ENCODE measurements around the gene SH3D19.
"Not testable (repeated sequence)": the region's sequence is repeated elsewhere in the genome, so short reads cannot be mapped to it uniquely, and the experiment has no call there.

The SH3D19 gene

GRCh38 chr4:151142758-151143157 lies 182.6 kb downstream of the SH3D19 start:
- DNase-seq, result no peak

GRCh38 chr4:151139814-151140213 lies 185.6 kb downstream of the SH3D19 start:
- no peak for DNase-seq

- not testable (repeated sequence) for DNase-seq
Measured at GRCh38 chr4:151136048-151136447, 189.4 kb downstream of the SH3D19 start.

- no peak for DNase-seq
Measured at GRCh38 chr4:151133311-151133710, 192.1 kb downstream of the SH3D19 start.

- DNase-seq, result no peak
Measured at GRCh38 chr4:151129796-151130195, 195.6 kb downstream of the SH3D19 start.

GRCh38 chr4:151117371-151117962 lies 207.9 kb downstream of the SH3D19 start:
- peak; percentile 74 for DNase-seq

GRCh38 chr4:151114986-151115385 lies 210.4 kb downstream of the SH3D19 start:
- DNase-seq, result no peak

- no peak for DNase-seq
Measured at GRCh38 chr4:151114338-151114737, 211.1 kb downstream of the SH3D19 start.

GRCh38 chr4:151110236-151110635 lies 215.2 kb downstream of the SH3D19 start:
- no peak for DNase-seq

- DNase-seq, result no peak
Measured at GRCh38 chr4:151107063-151107462, 218.3 kb downstream of the SH3D19 start.

GRCh38 chr4:151105454-151106032 lies 219.9 kb downstream of the SH3D19 start:
- peak; percentile 14 for DNase-seq

- DNase-seq, result no peak
Measured at GRCh38 chr4:151104621-151105020, 220.8 kb downstream of the SH3D19 start.

GRCh38 chr4:151103758-151104157 lies 221.6 kb downstream of the SH3D19 start:
- DNase-seq, result no peak

GRCh38 chr4:151100531-151100930 lies 224.9 kb downstream of the SH3D19 start:
- peak; percentile 56 for DNase-seq

GRCh38 chr4:151099976-151100417 lies 225.4 kb downstream of the SH3D19 start:
- DNase-seq, result peak; percentile 44

GRCh38 chr4:151099229-151099975 lies 226.0 kb downstream of the SH3D19 start, which contains the start of gene RPS3A:
Gene RPS3A, plus strand, starts transcription at chr4:151099628. Its CDS starts 25 bp downstream, at chr4:151099653.
- DNase-seq, result peak; percentile 96

GRCh38 chr4:151098979-151099228 lies 226.5 kb downstream of the SH3D19 start:
- DNase-seq, result no peak

- no peak for DNase-seq
Measured at GRCh38 chr4:151097759-151098158, 227.6 kb downstream of the SH3D19 start.

GRCh38 chr4:151095142-151095541 lies 230.3 kb downstream of the SH3D19 start:
- no peak for DNase-seq

- DNase-seq, result no peak
Measured at GRCh38 chr4:151094290-151094751, 231.1 kb downstream of the SH3D19 start.

GRCh38 chr4:151093203-151093602 lies 232.2 kb downstream of the SH3D19 start:
- DNase-seq, result no peak

GRCh38 chr4:151092488-151092887 lies 232.9 kb downstream of the SH3D19 start:
- no peak for DNase-seq

- DNase-seq, result no peak
Measured at GRCh38 chr4:151091047-151091446, 234.4 kb downstream of the SH3D19 start.

GRCh38 chr4:151087467-151087866 lies 237.9 kb downstream of the SH3D19 start:
- no peak for DNase-seq
